Type B pancreatic cell (in vitro differentiated cells): ENCODE data around the gene FAM120AOS. TPM values are rescaled to one million over a fixed set of nuclear protein-coding genes. Genes with fewer than 3 reads are reported as not detected.

Experiments used
- DNase-seq: peaks from one replicate; pipeline ENCODE4 v3.0.0; 2021; ENCODE audit warnings: mixed read lengths; ENCODE audit not compliant: unreplicated experiment; ENCODE audit errors: extremely low spot score
- H3K27ac Mint-ChIP-seq: 2 replicates; pipeline ENCODE4 v1.8.0; 2021; ENCODE audit warnings: mild to moderate bottlenecking, mixed read lengths
- H3K27me3 Mint-ChIP-seq: 2 replicates; pipeline ENCODE4 v1.8.0; 2021; ENCODE audit warnings: mixed read lengths
- H3K36me3 Mint-ChIP-seq: 2 replicates; pipeline ENCODE4 v1.8.0; 2021; ENCODE audit warnings: mixed read lengths
- H3K4me1 Mint-ChIP-seq: one replicate; pipeline ENCODE4 v1.8.0; 2021; ENCODE audit warnings: mixed read lengths; ENCODE audit not compliant: unreplicated experiment
- H3K4me3 Mint-ChIP-seq: 2 replicates; pipeline ENCODE4 v1.8.0; 2021; ENCODE audit warnings: mild to moderate bottlenecking, mixed read lengths
- H3K9me3 Mint-ChIP-seq: 2 replicates; pipeline ENCODE4 v1.8.0; 2021; ENCODE audit warnings: mixed read lengths
- CTCF ChIP-seq: fragments of 200-600 bp; sonication (generic); conservative IDR thresholded peaks from 2 replicates; pipeline ENCODE4 v1.5.0; 2021; ENCODE audit warnings: antibody characterized with exemption, mild to moderate bottlenecking
- total RNA-seq: library from RNA; stranded (reverse); gene quantifications from 2 replicates; pipeline ENCODE4 v1.2.1, GENCODE V29; 2021; ENCODE audit warnings: low replicate concordance

Gene FAM120AOS
- total RNA-seq, 1 donor from 2014 or later, result 42.1 TPM

DNA sequence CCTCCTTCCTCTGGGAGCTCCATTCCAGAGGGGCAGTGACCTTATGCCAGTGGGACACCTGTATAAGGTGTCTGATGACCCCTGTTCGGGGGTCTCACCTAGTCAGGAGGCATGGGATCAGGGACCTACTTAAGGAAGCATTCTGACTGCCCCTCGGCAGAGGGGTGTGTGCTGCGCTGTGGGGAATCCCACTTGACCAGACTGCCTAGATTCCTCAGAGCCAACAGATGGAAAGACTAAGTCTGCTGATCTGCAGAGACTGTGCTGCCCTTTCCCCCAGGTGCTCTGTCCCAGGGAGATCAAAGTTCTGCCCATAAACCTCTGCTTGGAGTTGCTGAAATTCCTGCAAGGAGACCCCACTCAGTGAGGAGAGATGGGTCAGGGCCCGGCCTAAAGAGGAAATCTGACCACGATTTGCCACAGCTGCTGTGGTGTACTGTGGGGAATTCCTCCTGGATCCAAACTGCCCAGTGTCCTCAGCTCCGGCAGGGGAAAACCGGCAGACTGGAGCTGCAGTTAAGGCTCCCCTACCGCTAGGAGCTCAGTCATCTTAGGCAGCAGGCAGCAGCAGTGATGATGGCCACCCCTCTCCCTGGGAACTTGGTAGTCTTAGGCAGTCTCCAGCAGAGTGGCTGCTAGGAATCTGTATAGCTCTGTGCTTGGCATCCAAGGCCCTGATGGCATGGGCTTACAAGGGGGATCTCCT is 36.7 kb downstream of the FAM120AOS start:
- Mint-ChIP-seq H3K4me3 (no peak overlapping the region), H3K4me1 (no peaks in the 10 kb centered on the region), H3K9me3 (peaks cover 11% of the 10 kb centered on the region), H3K27ac (no peak overlapping the region), H3K36me3 (no peaks in the 10 kb centered on the region), H3K27me3 (no peaks in the 10 kb centered on the region)
- no peak for DNase-seq
- TF ChIP-seq CTCF, result no peak

GRCh38 chr9:93415176-93415690 is 38.1 kb downstream of the FAM120AOS start:
- Mint-ChIP-seq H3K27me3 (no peaks in the 10 kb centered on the region), H3K36me3 (no peaks in the 10 kb centered on the region), H3K27ac (no peak overlapping the region), H3K4me3 (no peak overlapping the region), H3K9me3 (peaks cover 11% of the 10 kb centered on the region), H3K4me1 (no peaks in the 10 kb centered on the region)
- no peak for TF ChIP-seq CTCF
- DNase-seq, result no peak

DNA sequence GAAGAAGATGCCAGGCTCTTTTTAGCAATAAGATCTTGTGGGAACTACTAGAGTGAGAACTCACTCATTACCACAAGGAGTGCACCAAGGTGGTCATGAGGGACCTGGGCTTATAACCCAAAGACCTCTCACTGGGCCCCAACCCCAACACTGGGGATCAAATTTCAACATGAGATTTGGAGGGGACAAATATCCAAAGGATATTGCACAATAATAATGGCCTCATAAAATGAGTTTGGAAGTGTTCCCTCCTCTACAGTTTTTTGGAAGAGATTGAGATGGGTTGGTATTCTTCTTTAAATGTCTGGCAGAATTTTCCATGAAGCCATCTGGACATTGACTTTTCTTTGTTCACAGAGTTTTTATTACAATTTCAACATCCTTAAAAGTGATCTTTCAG is 39.9 kb downstream of the FAM120AOS start:
- Mint-ChIP-seq H3K9me3 (peaks cover 6% of the 10 kb centered on the region), H3K27me3 (no peaks in the 10 kb centered on the region), H3K27ac (no peak overlapping the region), H3K36me3 (no peaks in the 10 kb centered on the region), H3K4me1 (no peaks in the 10 kb centered on the region), H3K4me3 (no peak overlapping the region)
- no peak for DNase-seq
- TF ChIP-seq CTCF, result no peak

GRCh38 chr9:93406371-93406770 is 47.0 kb downstream of the FAM120AOS start:
- no peak for TF ChIP-seq CTCF
- no peak overlapping the region for H3K4me3 Mint-ChIP-seq
- DNase-seq, result no peak
- peaks cover 4% of the 10 kb centered on the region for H3K27me3 Mint-ChIP-seq
- no peaks in the 10 kb centered on the region for H3K36me3 Mint-ChIP-seq
- H3K27ac Mint-ChIP-seq, result no peak overlapping the region
- H3K4me1 Mint-ChIP-seq, result no peaks in the 10 kb centered on the region
- H3K9me3 Mint-ChIP-seq, result no peaks in the 10 kb centered on the region

GRCh38 chr9:93398471-93398870 is 54.9 kb downstream of the FAM120AOS start:
- DNase-seq, result no peak
- Mint-ChIP-seq H3K27me3 (no peaks in the 10 kb centered on the region), H3K36me3 (no peaks in the 10 kb centered on the region), H3K4me1 (no peaks in the 10 kb centered on the region), H3K27ac (no peak overlapping the region), H3K4me3 (no peak overlapping the region), H3K9me3 (no peaks in the 10 kb centered on the region)
- no peak for TF ChIP-seq CTCF
